HG03521 (cell line): ENCODE results near the gene DGCR8.

Source experiments
- ATAC-seq: cut with Tn5 transposase; IDR thresholded peaks from one replicate; pipeline ENCODE4 v1.9.1; 2021; ENCODE audit warnings: mild to moderate bottlenecking, moderate library complexity; ENCODE audit not compliant: unreplicated experiment

Gene DGCR8

GRCh38 chr22:20135806-20136602, 56.0 kb downstream of the DGCR8 start:
- ATAC-seq: no peak

GRCh38 chr22:20136603-20136873, 56.5 kb downstream of the DGCR8 start:
- ATAC-seq: no peak

- no peak for ATAC-seq
These were observed 57.1 kb downstream of the DGCR8 start for GRCh38 chr22:20137113-20137512.

- no peak for ATAC-seq
These were observed 57.8 kb downstream of the DGCR8 start for GRCh38 chr22:20137671-20138416.

- no peak for ATAC-seq
These were observed 58.3 kb downstream of the DGCR8 start for GRCh38 chr22:20138417-20138738.

GRCh38 chr22:20138868-20139267, 58.8 kb downstream of the DGCR8 start:
- no peak for ATAC-seq

- no peak for ATAC-seq
These were observed 59.5 kb downstream of the DGCR8 start for GRCh38 chr22:20139391-20140106.

GRCh38 chr22:20140107-20140445, 60.0 kb downstream of the DGCR8 start:
- ATAC-seq: no peak

- no peak for ATAC-seq
These were observed 60.5 kb downstream of the DGCR8 start for GRCh38 chr22:20140521-20140964.

- no peak for ATAC-seq
These were observed 61.4 kb downstream of the DGCR8 start for GRCh38 chr22:20141186-20142077.

GRCh38 chr22:20142711-20143621, 62.9 kb downstream of the DGCR8 start:
- ATAC-seq: no peak

- no peak for ATAC-seq
These were observed 64.0 kb downstream of the DGCR8 start for GRCh38 chr22:20143883-20144665.

GRCh38 chr22:20145206-20145831, 65.3 kb downstream of the DGCR8 start:
- ATAC-seq: no peak

GRCh38 chr22:20145832-20146223, 65.8 kb downstream of the DGCR8 start:
- no peak for ATAC-seq

- no peak for ATAC-seq
These were observed 66.7 kb downstream of the DGCR8 start for GRCh38 chr22:20146777-20147176.

GRCh38 chr22:20147237-20147988, 67.4 kb downstream of the DGCR8 start:
- ATAC-seq: no peak

GRCh38 chr22:20148414-20148813, 68.4 kb downstream of the DGCR8 start:
- no peak for ATAC-seq
